ENCODE results near the gene C16orf86.

Gene C16orf86, protein sequence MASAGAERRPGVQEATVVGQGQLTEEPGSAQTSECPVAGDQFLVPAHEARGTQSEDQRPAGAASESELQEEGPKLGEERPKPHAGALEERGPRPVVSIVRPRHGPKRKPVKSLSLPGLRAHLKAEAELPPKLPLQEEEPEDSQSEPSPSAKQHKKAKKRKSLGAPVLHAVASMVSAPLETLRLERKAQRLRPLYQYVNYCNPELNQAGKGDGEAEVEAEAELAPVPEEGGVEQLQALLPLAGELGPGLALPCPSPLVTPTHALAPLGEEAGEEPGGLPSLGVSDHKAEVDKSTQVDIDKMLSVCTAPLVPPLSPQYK

GRCh38 chr16:67666559-67667452 is at the start of gene C16orf86, which contains the start of gene ENKD1:
TSS of gene C16orf86 (plus strand) at chr16:67666814. CDS start at chr16:67666971, 157 bp downstream.
TSS of gene ENKD1 (minus strand) at chr16:67666750. CDS start at chr16:67666442, 308 bp downstream.
- peak; percentile 26 to 32 for DNase-seq (ENCODE audit: low read depth in 2 of 2)

DNA sequence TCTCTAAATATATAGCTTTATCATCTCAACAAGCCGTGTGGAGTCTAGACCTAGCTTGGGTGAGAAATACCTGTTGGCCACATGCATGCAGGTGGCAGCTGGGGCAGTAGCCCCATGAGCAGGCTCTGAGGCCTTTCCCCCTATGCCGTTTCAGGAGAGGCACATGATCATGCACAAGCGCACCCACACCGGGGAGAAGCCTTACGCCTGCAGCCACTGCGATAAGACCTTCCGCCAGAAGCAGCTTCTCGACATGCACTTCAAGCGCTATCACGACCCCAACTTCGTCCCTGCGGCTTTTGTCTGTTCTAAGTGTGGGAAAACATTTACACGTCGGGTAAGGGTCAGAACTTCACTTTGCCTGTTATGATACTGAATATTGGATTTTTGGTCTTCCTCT is 38.4 kb upstream of the C16orf86 start:
- DNase-seq (ENCODE audit: low read depth in 2 of 2) = no peak

- peak; percentile 20 to 31 for DNase-seq (ENCODE audit: low read depth in 2 of 2)
Measured at GRCh38 chr16:67632415-67633172, 34.0 kb upstream of the C16orf86 start.

DNA sequence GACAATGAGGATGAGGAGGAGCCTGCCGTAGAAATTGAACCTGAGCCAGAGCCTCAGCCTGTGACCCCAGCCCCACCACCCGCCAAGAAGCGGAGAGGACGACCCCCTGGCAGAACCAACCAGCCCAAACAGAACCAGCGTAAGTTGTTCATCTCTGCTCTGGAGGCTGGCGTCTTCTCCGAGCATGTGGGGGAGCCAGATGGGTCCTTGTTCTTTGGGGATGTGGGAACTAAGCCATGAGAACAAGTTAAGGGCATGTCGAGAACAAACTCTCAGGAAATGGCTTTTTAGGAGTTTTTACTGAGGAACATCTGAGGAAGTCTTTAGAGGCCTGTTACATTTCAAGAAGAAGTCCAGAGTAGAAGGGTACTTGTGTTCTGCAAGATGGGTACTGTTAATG is 29.9 kb upstream of the C16orf86 start:
- no peak for DNase-seq (ENCODE audit: low read depth in 2 of 2)

GRCh38 chr16:67637625-67638024 is 29.0 kb upstream of the C16orf86 start:
- no peak for DNase-seq (ENCODE audit: low read depth in 2 of 2)

GRCh38 chr16:67641779-67642708 is 24.6 kb upstream of the C16orf86 start:
- DNase-seq (ENCODE audit: low read depth in 2 of 2) = no peak

- DNase-seq (ENCODE audit: low read depth in 2 of 2) = no peak
Measured at GRCh38 chr16:67644038-67644437, 22.6 kb upstream of the C16orf86 start.

GRCh38 chr16:67645397-67646121 is 21.1 kb upstream of the C16orf86 start:
- DNase-seq (ENCODE audit: low read depth in 2 of 2) = no peak

DNA sequence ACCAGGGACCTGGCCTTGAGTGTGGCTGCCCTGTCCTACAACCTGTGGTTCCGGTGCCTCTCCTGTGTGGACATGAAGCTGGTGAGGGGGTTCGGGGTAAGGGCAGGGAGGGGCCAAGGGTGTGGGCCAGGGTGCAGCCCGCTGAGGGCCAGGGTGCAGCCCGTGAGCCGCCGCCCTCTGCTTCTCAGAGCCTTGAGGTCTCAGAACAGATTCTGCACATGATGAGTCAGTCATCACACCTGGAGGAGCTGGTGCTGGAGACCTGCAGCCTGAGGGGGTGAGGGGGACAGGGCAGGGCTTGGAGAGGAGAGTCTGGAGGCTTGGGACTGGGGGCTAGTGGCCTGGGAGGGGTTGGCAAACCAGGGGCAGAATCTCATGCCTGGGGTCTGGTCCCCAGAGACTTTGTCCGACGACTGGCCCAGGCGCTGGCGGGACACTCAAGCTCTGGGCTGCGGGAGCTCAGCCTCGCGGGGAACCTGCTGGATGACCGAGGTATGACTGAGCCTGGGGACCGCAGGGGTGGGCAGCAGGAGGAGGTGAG is 19.4 kb upstream of the C16orf86 start:
- DNase-seq (ENCODE audit: low read depth in 2 of 2) = no peak

- DNase-seq (ENCODE audit: low read depth in 2 of 2) = no peak
Measured at GRCh38 chr16:67647681-67648080, 18.9 kb upstream of the C16orf86 start.

DNA sequence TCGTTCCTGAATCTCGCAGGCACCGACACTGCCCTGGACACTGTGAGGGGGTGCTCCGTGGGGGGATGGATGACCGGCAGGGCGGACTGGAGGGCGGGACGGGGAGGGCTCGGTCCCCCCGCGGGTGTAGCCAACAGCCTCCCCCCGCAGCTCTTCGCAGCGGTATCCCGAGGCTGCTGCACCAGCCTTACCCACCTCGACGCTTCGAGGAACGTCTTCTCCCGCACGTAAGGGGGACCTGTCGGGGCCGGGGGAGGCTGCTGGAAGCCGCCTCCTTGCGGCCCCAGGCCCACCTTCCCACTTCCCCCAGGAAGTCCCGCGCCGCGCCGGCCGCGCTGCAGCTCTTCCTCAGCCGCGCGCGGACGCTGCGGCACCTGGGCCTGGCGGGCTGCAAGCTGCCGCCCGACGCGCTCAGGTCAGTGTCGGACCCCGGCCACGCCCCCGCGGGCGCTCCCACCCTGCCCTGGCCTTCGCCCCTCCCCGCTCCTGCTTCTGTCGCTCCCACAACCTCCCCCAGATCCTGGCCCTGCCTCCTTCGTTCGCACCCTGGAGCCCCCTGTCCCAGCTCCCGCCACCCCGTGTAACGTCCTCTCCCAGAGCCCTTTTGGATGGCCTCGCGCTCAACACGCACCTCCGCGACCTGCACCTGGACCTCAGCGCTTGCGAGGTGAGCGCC is 18.4 kb upstream of the C16orf86 start:
- DNase-seq (ENCODE audit: low read depth in 2 of 2) = no peak

DNA sequence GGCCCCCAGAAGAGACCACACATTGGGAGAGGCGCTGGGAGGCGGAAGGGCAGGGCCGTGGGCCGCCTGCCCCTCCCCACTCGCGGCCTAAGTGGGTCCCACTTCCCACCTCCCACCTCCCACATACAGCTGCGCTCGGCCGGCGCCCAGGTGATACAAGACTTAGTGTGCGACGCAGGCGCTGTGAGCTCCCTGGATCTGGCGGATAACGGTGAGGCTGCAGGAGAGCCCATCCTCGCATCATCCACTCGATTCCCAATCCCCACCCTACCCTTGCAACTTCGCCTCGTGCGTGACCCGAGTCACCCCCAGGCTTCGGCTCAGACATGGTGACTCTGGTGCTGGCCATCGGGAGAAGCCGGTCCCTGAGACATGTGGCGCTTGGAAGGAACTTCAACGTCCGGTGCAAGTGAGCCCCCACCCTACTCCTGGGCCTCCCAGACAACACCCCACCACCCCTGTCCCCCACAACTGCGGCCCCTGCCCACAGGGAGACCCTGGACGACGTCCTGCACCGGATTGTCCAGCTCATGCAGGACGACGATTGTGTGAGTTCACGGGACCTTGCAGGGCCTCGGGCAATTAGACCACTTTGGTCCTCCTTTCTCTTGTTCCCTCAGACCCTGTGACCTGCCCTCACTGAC is 17.7 kb upstream of the C16orf86 start:
- no peak for DNase-seq (ENCODE audit: low read depth in 2 of 2)

DNA sequence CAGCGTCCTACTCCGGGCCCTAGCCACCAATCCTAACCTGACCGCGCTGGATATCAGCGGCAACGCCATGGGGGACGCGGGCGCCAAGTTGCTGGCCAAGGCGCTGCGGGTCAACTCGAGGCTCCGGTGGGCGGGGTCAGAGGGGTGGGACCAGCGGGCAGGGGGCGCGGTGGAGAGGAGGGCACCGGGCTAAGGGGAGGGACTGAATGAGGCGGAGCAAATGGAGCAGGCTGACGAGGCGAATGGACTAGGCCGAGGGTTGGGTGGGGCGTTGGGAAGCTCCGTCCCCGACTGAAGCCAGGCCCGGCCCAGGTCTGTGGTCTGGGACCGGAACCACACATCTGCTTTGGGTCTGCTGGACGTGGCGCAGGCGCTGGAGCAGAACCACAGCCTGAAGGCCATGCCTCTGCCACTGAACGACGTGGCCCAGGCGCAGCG is 17.1 kb upstream of the C16orf86 start:
- DNase-seq (ENCODE audit: low read depth in 2 of 2) = no peak

GRCh38 chr16:67650023-67650422 is 16.6 kb upstream of the C16orf86 start:
- no peak for DNase-seq (ENCODE audit: low read depth in 2 of 2)

- DNase-seq (ENCODE audit: low read depth in 2 of 2) = no peak
Measured at GRCh38 chr16:67651039-67651438, 15.6 kb upstream of the C16orf86 start.

GRCh38 chr16:67651847-67652246 is 14.8 kb upstream of the C16orf86 start:
- DNase-seq (ENCODE audit: low read depth in 2 of 2) = no peak

GRCh38 chr16:67652578-67653127 is 14.0 kb upstream of the C16orf86 start:
- no peak for DNase-seq (ENCODE audit: low read depth in 2 of 2)

- no peak for DNase-seq (ENCODE audit: low read depth in 2 of 2)
Measured at GRCh38 chr16:67653128-67653788, 13.4 kb upstream of the C16orf86 start.

Measured in fibroblast of skin of left quadriceps (primary cell).